Heart left ventricle (tissue), 13 donors: Measurements from ENCODE around the gene PDE11A.

Source experiments
- POLR2A ChIP-seq, 2 donors: fragments of 450-650 bp; IDR thresholded peaks; one replicate each; pipeline ENCODE4 v1.6.1; 2017; ENCODE audit warnings: antibody characterized with exemption in 2 of 2, mild to moderate bottlenecking in 2 of 2, moderate library complexity in 2 of 2
- TF ChIP-seq, protein P1 (sequence below), 12 donors: fragments of 200-600 bp; sonication (generic) in 4 of 12; IDR thresholded peaks; one replicate each; pipeline versions ENCODE4 v1.5.0 to v1.8.0; 2018 to 2022; ENCODE audit warnings: antibody characterized with exemption in 12 of 12, mild to moderate bottlenecking in 5 of 12
- donor health status: ischemic (EF 13 %, LVEDD 7.1; RV severe dilation, severe dysfunction).
- donor health status: DM: no; HTN: yes; CAD: no.
- donor health status: DM: no; HTN: no; CAD: no.
- donor health status: ischemic (EF 25% LVEDD 6.9; RV normal size, moderate dysfunction).
- donor health status: ischemic (EF 25% LVEDD 5.7; RV mildly dilated, moderate dysfunction).
- donor health status: ischemic (EF 35%, LVEDD 5.7; RV mildly dilated, moderate dysfunction).
- donor health status: nonischemic (EF 11% LVEDD 7.7; RV severe dilation, severe dysfunction).
- donor health status: DM: yes; HTN: yes; CAD: no.
- donor health status: PGD.
- donor health status: ischemic (EF 29% LVEDD 5.4; RV normal size, mild dysfunction).
- donor health status: nonischemic (EF 23%, LVEDD 6.1; RV moderate dilation, normal function).

GRCh38 chr2:177646241-177646640 lies 426.3 kb downstream of the PDE11A start:
- TF ChIP-seq, protein P1, sequence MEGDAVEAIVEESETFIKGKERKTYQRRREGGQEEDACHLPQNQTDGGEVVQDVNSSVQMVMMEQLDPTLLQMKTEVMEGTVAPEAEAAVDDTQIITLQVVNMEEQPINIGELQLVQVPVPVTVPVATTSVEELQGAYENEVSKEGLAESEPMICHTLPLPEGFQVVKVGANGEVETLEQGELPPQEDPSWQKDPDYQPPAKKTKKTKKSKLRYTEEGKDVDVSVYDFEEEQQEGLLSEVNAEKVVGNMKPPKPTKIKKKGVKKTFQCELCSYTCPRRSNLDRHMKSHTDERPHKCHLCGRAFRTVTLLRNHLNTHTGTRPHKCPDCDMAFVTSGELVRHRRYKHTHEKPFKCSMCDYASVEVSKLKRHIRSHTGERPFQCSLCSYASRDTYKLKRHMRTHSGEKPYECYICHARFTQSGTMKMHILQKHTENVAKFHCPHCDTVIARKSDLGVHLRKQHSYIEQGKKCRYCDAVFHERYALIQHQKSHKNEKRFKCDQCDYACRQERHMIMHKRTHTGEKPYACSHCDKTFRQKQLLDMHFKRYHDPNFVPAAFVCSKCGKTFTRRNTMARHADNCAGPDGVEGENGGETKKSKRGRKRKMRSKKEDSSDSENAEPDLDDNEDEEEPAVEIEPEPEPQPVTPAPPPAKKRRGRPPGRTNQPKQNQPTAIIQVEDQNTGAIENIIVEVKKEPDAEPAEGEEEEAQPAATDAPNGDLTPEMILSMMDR (IDR thresholded peaks at IDR 0.05) = no peak
- no peak for TF ChIP-seq POLR2A (IDR thresholded peaks at IDR 0.05)
